Activated CD4-positive, alpha-beta T cell treated with anti-CD3 and anti-CD28 coated beads for 1 hour (primary cell): Measurements from ENCODE around the gene LAMA3.
"Not testable (repeated sequence)": the region's sequence is repeated elsewhere in the genome, so short reads cannot be mapped to it uniquely, and the experiment has no call there.

ENCODE experiments used
- DNase-seq: peaks from one replicate; pipeline ENCODE4 v3.0.0-alpha.2; 2020

Gene LAMA3

DNA sequence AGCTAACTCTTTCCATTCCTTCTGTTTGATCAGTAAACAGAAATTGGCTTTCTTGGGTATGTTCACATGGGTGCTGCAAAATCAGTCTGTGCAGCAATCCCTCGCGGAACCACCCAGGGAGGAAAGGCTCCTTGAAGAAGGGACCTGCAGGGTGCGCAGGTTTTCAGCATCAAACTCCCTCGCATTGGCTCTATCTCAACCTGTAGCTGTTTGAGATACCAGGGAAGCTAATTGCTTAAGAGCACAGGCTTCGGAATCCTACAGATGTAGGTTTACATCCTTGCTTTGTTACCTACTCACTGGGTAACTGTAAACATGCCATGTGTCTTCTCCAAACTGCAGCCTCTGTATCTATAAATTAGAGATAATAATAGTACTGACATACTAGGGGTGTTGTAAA, 43.2 kb downstream of the LAMA3 start:
- DNase-seq, result no peak

DNA sequence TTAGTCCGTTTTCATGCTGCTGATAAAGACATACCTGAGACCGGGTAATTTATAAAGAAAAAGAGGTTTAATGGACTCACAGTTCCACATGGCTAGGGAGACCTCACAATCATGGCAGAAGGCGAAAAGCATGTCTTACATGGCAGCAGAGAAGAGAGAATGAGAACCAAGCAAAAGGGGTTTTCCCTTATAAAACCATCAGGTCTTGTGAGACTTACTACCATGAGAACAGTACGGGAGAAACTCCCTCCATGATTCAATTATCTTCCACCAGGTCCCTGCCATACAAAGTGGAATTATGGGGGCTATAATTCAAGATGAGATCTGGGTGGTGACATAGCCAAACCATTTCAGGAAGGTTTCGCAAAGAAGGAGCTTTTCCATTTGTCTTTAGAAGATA, 44.0 kb downstream of the LAMA3 start:
- not testable (repeated sequence) for DNase-seq

DNA sequence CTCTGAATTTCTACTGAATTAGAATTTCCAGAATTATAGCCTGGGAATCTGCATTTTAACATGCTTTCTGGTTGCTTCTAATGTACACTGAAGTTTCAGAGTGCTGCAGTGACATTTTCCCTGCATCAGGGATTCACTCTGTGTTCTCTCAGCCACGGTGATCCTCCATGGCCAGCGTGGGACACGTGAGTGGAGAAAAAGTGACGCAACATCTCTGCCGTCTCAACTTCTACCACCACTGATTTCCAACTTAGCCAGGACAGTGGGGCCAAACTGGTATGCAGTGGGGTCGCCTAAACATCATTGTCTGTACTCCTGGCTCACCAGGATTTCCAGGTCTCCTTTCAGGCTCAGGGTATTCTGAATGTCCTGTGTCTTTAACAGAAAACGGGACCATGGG, 44.6 kb downstream of the LAMA3 start:
- no peak for DNase-seq

DNA sequence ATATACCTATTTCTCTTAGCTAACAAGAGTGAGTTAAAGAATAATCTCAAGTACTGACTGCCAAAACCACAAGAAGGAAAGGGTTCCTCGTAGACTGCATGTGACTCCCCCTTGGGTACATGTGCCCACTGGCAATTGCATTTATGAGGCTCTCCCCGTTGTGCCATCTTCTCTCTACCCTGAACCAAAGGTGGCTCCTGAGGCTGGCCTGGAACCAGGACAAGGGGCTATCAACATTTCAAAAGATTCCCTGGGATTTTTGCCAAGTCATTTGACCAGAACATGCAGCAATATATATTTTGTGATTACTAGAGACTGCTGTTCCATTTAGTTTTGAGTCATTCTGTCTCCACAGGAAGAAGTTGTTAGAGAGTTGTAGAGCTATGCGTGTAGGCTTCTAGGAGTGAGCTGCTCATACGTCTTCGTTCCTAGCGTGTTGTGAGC, 45.8 kb downstream of the LAMA3 start:
- no peak for DNase-seq

DNA sequence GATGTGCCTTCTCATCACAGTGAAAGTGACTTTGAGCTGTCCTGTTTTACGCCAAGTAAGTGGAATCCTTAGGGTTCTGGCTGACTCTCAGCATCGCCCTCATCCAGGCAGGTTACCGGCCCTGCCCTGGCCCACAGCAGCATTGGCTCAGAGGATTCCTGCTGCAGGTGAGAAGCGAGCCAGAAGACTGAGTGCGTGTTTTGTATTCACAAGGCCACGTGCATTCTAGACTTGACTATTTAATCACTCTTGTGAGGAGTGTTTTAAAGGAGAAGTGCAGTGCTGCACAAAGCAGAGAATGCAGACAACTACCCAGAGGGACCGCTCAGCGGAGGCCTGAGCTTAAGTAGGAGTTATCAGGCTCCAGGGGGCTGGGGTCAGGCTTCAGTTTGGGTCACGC, 48.3 kb downstream of the LAMA3 start:
- DNase-seq, result no peak

- no peak for DNase-seq
Measured at GRCh38 chr18:23738151-23738550, 48.9 kb downstream of the LAMA3 start.

GRCh38 chr18:23738575-23738974, 49.3 kb downstream of the LAMA3 start:
- DNase-seq, result no peak

DNA sequence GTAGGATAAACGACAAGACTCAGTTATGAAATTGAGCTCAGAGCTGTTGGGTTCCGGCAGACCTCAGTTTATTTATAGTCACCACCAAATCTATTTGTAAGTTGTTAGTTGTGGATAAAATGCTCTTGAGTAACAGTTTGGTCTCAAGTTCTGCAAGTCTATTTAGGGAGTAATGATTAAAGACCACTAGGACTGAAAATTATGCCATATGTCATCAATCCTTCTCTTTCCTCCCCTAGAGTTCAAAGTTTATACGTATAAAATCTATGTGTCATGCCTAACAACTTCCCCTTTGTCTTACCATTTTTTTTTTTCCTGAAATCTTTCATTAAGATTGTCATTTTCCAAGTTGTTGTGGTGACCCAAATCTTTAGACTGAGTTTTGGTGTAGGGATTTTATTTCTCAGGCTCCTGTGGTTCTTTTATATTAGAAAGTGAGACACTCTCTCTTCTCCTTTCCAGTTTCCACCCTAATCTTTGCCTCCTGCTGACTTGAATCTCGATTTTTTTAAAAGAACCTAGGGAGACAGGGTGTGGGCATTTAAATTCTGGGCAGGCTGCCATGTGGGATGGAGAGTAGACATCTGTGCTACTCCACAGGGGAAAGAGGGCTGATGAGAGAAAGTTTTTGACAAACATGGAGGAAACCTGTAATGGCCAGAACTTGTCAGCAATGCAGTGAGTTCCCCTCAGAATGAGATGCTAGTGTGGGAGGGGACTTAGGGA, 51.0 kb downstream of the LAMA3 start:
- no peak for DNase-seq

- DNase-seq, result not testable (repeated sequence)
Measured at GRCh38 chr18:23741967-23742366, 52.7 kb downstream of the LAMA3 start.

GRCh38 chr18:23743733-23744333, 54.6 kb downstream of the LAMA3 start:
- DNase-seq, result no peak

- no peak for DNase-seq
Measured at GRCh38 chr18:23745366-23745765, 56.1 kb downstream of the LAMA3 start.

DNA sequence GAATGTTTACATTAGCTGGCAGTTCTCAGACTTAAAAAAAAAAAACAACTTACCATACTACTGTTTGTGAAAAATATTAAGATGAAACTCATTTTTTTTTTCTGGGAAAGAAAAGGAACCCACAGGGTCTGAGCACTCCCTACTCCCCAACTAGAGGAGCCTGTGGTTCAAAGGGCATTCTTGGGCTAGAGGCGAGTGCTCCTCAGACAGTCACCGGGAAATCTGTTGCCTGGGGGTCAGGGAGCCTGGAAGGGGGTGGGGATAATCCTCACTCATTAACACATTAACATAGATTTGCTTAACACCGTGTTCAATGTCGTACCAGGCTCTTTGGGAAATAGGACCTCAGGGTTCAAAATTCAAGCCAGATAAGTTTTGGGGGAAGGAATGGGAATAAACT, 57.6 kb downstream of the LAMA3 start:
- DNase-seq, result no peak

DNA sequence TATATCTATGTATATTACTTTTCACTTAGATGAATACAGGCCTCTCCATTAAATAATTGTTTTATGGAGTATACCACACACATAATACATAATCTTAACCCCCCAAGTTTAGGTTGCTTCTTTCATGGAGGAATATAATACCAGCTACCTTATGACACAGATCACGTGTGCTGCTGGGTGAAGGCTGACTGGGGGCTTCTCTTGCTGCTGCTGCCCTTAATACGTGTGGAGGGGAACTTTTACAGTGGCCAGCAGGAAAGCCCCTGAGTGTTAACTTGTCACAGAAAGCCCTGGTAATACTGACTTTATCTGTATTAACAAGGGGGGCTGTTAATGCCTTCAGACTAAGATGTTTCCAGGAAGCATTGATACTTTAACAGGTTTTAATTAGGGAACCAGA, 63.1 kb downstream of the LAMA3 start:
- no peak for DNase-seq

DNA sequence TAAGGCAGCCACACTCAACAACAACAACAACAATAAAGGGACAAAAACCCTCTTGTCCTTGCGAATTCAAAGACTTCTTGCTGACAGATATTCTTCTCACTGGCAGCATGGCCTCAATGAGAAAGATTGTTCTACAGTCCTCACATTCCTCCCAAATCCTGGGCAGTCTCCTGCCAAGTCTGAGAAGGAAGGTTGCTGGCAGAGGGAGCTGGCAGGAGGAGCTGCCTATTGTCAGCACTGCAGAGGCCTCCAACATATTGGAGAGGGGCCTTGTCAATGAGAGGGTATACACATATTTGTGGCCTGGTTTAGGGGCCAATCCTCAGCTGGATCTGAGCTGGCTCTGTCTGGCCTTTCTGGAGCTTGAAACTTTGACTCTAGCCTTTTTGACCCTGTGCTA, 63.5 kb downstream of the LAMA3 start:
- no peak for DNase-seq

DNA sequence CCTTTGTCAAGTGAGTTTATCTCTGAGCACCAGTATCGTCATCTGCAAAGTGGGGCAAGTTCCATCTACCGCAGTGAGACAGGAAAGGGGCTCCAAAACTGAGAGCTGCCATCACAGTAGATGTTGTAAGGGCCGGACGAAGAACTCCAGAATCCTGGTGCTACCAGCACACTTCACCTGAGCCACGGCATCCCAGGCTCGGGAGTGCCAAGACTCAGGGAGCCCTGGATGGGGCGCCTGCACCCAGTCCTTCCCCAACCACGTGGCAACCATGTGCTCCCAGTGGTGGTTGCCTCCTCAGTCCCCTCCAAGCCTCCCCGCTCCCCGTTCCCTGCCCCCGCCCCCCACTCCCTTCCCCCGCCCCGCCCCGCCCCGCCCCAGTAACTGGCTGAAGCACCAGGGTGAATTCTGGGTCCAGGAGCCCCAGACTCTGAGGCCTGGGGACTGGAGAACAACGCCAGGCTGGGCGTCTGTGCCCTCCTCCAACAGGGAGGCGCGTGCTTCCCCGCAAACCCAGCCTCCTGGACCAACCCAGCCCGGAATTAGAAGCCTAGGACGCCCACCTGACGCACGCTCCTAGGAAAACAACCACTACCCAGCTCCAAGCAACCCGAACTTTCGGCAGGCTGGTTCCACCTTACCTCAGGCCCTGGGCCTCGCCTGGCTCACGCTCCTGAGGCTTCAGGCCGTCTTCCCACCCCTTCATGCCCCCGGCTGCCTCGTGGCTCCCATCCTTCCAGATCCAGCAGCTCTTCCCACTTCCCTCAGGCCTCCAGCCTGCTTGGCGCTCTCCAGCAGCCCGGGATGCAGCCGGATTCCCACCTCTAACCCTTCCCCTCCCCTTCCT, 67.6 kb downstream of the LAMA3 start:
- DNase-seq, result no peak

DNA sequence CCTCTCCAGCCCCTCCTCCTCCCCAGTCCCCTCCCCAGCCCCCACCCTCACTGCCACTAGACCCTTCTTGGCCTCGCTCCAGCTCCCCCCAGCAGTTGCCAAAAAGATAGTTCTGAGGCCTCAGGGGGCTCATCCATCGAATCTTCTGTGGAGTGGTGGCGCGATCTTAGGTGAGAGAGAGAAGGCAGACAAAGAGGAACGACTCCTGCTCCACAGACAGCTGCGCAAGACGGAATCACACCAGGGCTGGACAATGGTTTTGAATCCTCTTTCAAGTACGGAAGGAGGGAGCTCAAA, 68.1 kb downstream of the LAMA3 start:
- no peak for DNase-seq

- no peak for DNase-seq
Measured at GRCh38 chr18:23758281-23758680, 69.0 kb downstream of the LAMA3 start.

DNA sequence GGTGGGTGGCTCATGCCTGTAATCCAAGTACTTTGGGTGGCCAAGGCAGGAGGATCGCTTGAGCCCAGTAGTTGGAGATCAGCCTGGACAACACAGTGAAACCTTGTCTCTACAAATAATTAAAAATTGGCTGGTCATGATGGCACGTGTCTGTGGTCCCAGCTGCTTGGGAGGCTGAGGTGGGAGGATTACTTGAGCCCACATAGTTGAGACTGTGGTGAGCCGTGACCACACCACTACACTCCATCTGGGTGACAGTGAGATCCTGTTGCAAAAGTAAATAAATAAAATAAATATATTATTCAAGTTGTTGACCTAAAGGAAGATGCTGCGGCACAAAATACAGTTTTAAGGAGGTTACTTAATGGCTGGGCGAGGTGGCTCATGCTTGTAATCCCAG, 72.7 kb downstream of the LAMA3 start:
- DNase-seq, result no peak

DNA sequence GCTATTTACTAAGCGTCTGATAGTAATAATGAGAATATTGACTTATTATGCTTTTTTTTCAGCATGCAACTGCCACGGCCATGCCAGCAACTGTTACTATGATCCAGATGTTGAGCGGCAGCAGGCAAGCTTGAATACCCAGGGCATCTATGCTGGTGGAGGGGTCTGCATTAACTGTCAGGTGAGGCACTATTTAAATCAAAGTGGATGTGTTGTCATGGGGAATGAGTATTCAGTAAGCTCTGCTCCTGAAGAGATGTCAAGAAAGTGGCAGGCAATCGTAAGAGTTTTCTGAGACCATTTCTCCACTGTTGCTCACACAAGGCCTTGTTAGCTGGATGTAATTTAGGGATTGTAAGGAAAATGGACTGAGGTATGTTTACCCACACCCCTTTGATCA, 74.1 kb downstream of the LAMA3 start:
- DNase-seq, result no peak

DNA sequence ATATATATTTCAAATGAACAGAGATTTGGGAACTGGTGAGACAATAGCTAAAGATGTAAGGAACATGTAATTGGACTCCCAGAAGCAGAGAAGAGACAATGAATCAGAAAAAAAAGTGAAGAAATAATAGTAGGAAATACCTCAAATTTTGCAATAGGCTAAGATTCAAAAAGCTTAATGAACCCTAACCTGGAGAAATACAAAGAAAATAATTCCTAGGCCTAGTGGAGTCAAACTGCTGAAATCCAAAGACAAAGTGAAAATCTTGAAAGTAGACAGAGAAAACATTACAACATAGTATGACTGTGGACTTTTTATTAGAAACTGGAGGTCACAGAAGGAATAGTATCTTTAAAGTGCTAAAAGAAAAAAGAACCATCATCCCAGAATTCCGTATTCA, 76.7 kb downstream of the LAMA3 start:
- DNase-seq, result no peak

DNA sequence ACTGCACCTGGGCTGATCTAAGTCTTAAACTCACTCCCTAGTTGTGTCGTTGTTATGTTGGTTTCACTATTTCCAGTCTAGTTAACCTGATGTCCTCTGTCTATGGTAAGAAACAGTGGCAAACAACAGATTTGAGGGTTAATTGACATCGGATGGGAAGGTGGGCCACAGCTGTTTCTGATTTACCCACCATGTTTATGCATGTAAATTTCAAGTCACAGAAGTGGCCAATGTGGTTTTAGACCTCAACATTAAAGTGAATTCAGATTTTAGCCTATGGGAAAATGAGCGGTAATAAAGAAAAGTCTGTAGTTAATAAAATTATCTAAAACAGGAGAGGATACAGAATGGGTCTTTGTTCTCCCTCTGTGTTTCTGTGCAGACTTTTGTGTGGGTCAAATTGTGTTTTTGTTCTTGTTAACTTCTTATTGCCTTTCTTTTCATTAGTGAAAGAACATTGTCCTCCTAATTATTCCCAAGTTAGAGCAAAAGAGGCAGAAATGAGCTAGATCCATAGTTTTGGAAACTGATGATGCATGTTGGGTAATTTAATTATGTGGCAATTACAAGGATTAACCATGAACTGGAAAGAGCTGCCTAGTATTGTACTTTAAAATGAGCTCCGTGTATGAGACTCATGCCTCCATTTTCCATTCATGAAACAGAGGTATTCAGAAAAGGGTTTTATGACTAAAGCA, 83.2 kb downstream of the LAMA3 start:
- DNase-seq, result no peak

- DNase-seq, result no peak
Measured at GRCh38 chr18:23776306-23776705, 87.1 kb downstream of the LAMA3 start.

DNA sequence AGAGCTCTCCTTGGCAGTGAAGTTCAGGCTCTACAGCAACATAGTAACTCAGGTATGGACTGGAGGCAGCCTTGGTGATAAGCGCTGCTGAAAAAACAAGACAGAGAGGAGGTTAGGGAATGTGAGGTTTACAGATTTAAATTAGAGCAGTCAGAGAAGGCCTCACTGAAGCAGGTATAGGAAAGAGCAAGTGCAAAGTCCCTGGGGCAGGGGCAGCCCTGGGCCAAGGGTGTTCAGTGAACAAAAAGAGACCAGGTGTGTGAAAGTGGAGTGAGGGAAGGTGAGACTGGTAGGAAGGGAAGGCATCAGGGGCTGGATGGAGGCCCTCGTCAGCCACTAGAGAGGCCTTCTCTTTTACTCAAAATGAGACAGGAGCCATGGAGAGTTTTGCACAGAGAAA, 89.6 kb downstream of the LAMA3 start:
- DNase-seq, result no peak
